ENCODE results near the gene PRKCA. TPM values are rescaled to one million over a fixed set of nuclear protein-coding genes. Genes with fewer than 3 reads are reported as not detected.

The PRKCA gene
- total RNA-seq, 3 donors from 2014 or later (not counting 1 experiment from before 2014, with no cell fraction given): 19.6 to 29.0 (median 20.4) TPM

DNA sequence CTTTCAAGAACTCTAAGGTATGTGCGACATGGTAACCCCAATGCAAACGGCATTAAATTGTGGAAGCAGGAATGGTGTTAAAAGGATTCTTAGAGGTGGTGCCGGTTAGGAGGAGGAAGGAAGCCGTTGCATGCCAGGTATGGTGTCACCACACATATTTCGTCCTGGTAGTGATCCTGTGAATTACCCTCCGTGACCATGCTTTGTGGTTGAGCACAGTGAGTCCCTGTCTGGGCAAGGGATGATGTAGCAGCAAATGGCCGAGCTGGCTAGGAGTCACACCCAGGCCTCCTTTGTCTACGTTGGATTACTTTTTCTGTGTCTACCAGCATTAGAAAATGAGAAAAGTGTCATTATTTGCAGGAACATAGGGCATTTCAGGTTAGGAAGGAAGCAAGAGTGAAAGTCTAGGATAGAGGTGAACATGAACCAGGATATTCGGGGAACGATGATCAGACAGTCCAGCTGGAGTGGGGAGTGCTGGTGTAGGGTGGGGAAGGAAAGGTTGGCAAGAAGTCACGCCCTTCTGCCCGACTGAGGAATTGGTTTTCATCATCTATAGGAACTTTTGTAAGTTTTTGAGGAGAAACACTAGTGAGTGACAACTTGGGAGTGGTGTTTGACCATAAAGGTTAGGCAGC, 123.5 kb downstream of the PRKCA start:
- no peak overlapping the region for H3K27ac ChIP-seq (ENCODE audit: low read length)
- Mint-ChIP-seq H3K9me3 (no peaks in the 10 kb centered on the region), H3K36me3 (no peaks in the 10 kb centered on the region), H3K27me3 (ENCODE audit: low read depth in 2 of 2) (no peaks in the 10 kb centered on the region), H3K4me1 (peaks cover 14 to 18% of the 10 kb centered on the region in 2 donors), H3K4me3 (peak overlapping the region; percentile 37), H3K27ac (peak overlapping the region in 1 of 2 donors; percentile 25)
- no peak overlapping the region for H3K4me3 ChIP-seq (ENCODE audit: low read length)
- no peaks in the 10 kb centered on the region for H3K36me3 ChIP-seq (ENCODE audit: control insufficient read depth, insufficient read depth, low read length)
- intact Hi-C loops (cut with micrococcal nuclease): loop anchor here (1.0 kb wide), 1 partner anchor 171 kb away; no protein-coding TSS in a partner anchor
- TF ChIP-seq, protein P1, sequence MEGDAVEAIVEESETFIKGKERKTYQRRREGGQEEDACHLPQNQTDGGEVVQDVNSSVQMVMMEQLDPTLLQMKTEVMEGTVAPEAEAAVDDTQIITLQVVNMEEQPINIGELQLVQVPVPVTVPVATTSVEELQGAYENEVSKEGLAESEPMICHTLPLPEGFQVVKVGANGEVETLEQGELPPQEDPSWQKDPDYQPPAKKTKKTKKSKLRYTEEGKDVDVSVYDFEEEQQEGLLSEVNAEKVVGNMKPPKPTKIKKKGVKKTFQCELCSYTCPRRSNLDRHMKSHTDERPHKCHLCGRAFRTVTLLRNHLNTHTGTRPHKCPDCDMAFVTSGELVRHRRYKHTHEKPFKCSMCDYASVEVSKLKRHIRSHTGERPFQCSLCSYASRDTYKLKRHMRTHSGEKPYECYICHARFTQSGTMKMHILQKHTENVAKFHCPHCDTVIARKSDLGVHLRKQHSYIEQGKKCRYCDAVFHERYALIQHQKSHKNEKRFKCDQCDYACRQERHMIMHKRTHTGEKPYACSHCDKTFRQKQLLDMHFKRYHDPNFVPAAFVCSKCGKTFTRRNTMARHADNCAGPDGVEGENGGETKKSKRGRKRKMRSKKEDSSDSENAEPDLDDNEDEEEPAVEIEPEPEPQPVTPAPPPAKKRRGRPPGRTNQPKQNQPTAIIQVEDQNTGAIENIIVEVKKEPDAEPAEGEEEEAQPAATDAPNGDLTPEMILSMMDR (IDR thresholded peaks at IDR 0.05): no peak
- 87% methylated on average over 12 of the region's 12 CpGs for WGBS (ENCODE audit: insufficient coverage)
- H3K4me1 ChIP-seq (ENCODE audit: control insufficient read depth, insufficient read depth, low read length): peaks cover 11% of the 10 kb centered on the region
- H3K9me3 ChIP-seq (ENCODE audit: control insufficient read depth, insufficient read depth, low read length): no peaks in the 10 kb centered on the region
- no peak for ATAC-seq
- DNase-seq: no peak
- no peaks in the 10 kb centered on the region for H3K27me3 ChIP-seq (ENCODE audit: control insufficient read depth, insufficient read depth, low read length)

DNA sequence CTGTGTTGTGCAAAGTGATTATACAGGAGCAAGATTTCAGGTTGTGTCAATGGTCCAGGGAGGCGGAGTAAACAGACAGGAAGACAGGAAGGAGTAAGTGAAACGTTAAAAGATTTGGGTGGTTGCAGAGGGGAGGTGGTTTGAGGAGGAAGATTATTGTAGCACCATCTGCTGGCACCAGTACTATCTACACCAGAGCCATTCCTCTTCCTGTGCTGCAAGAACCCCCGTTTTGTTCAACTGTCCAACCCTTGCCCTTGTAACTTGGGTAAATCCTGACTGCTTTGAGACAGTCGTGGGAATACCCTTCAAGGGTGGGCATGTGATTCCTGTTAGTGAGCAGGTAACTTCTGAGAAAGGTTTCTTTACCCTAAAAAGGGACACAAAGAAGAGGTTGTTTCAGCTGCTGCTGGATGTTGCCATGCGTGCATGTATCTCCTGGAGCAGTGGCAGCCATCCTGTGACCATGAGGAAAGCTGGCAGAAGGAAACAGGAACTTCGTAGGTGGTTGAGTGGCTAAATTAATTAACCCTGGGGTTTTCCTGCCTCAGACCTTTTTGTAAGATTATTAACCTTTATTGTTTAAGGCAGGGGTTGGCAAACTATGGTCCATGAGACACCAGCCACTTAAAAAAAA, 124.1 kb downstream of the PRKCA start:
- H3K27me3 Mint-ChIP-seq (ENCODE audit: low read depth in 2 of 2): no peaks in the 10 kb centered on the region
- no peaks in the 10 kb centered on the region for H3K36me3 ChIP-seq (ENCODE audit: control insufficient read depth, insufficient read depth, low read length)
- no peaks in the 10 kb centered on the region for H3K36me3 Mint-ChIP-seq
- H3K4me3 ChIP-seq (ENCODE audit: low read length): no peak overlapping the region
- H3K4me3 Mint-ChIP-seq: peak overlapping the region; percentile 37
- no peak overlapping the region for H3K27ac ChIP-seq (ENCODE audit: low read length)
- WGBS (ENCODE audit: insufficient coverage): 47% methylated on average over 6 of the region's 6 CpGs
- peak in 1 of 2 donors; percentile 80 for DNase-seq
- no peaks in the 10 kb centered on the region for H3K27me3 ChIP-seq (ENCODE audit: control insufficient read depth, insufficient read depth, low read length)
- H3K9me3 Mint-ChIP-seq: no peaks in the 10 kb centered on the region
- peak overlapping the region in 1 of 2 donors; percentile 25 for H3K27ac Mint-ChIP-seq
- H3K4me1 Mint-ChIP-seq: peaks cover 14 to 18% of the 10 kb centered on the region in 2 donors
- H3K9me3 ChIP-seq (ENCODE audit: control insufficient read depth, insufficient read depth, low read length): no peaks in the 10 kb centered on the region
- TF ChIP-seq, protein P1 (IDR thresholded peaks at IDR 0.05): peak; percentile 42
- peak; percentile 76 to 94 (median 82) for ATAC-seq
- intact Hi-C loops (cut with micrococcal nuclease): loop anchor here (1.0 kb wide), 1 partner anchor 171 kb away; no protein-coding TSS in a partner anchor
- peaks cover 11% of the 10 kb centered on the region for H3K4me1 ChIP-seq (ENCODE audit: control insufficient read depth, insufficient read depth, low read length)

DNA sequence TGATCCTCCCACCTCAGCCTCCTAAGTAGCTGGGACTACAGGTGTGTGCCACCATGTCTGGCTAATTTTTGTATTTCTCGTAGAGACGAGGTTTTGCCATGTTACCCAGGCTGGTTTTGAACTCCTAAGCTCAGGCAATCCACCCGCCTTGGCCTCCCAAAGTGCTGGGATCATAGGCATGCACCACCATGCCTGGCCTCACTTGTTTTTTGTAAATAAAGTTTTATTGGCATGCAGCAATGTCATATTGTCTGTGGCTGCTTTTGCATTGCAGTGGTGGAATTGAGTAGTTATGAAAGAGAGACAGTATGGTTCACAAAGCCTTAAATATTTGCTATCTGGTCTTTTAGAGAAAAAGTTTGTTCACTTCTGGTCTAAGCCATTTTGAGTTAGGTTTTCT, 124.7 kb downstream of the PRKCA start:
- TF ChIP-seq, protein P1 (IDR thresholded peaks at IDR 0.05): no peak
- Mint-ChIP-seq H3K27ac (no peak overlapping the region), H3K9me3 (no peaks in the 10 kb centered on the region), H3K27me3 (ENCODE audit: low read depth in 2 of 2) (no peaks in the 10 kb centered on the region), H3K4me3 (no peak overlapping the region), H3K4me1 (peaks cover 13 to 15% of the 10 kb centered on the region in 2 donors), H3K36me3 (no peaks in the 10 kb centered on the region)
- 98% methylated on average over 3 of the region's 3 CpGs for WGBS (ENCODE audit: insufficient coverage)
- Histone ChIP-seq H3K27ac (ENCODE audit: low read length) (no peak overlapping the region), H3K9me3 (ENCODE audit: control insufficient read depth, insufficient read depth, low read length) (no peaks in the 10 kb centered on the region), H3K4me3 (ENCODE audit: low read length) (no peak overlapping the region), H3K36me3 (ENCODE audit: control insufficient read depth, insufficient read depth, low read length) (no peaks in the 10 kb centered on the region), H3K4me1 (ENCODE audit: control insufficient read depth, insufficient read depth, low read length) (peaks cover 11% of the 10 kb centered on the region), H3K27me3 (ENCODE audit: control insufficient read depth, insufficient read depth, low read length) (no peaks in the 10 kb centered on the region)
- intact Hi-C loops (cut with micrococcal nuclease): no loop called here
- DNase-seq: no peak
- no peak for ATAC-seq
